ENCODE data around the gene AGXT2. TPM values are rescaled to one million over a fixed set of nuclear protein-coding genes. Genes with fewer than 3 reads are reported as not detected.

AGXT2 gene
- total RNA-seq, 1 experiment from 2014 or later = not detected

GRCh38 chr5:35087991-35088390 lies 40.2 kb upstream of the AGXT2 start:
- Histone ChIP-seq H3K27me3 (ENCODE audit: insufficient read depth, low read length) (peaks cover 24% of the 10 kb centered on the region), H4K20me1 (ENCODE audit: insufficient read depth) (no peaks in the 10 kb centered on the region), H3K27ac (ENCODE audit: low read depth, low read length) (no peak overlapping the region), H3K79me2 (ENCODE audit: insufficient read depth, low read length) (no peaks in the 10 kb centered on the region), H3K4me1 (ENCODE audit: control insufficient read depth in 1 of 2, insufficient read depth in 2 of 2, low read length in 2 of 2) (no peaks in the 10 kb centered on the region), H3K9me3 (ENCODE audit: control insufficient read depth in 1 of 2, insufficient read depth in 1 of 2, low read depth in 1 of 2, low read length in 2 of 2) (no peaks in the 10 kb centered on the region), H3K36me3 (ENCODE audit: control insufficient read depth in 1 of 2, insufficient read depth in 2 of 2, low read length in 2 of 2) (no peaks in the 10 kb centered on the region), H3K4me2 (ENCODE audit: low read length) (no peak overlapping the region), H2AFZ (ENCODE audit: low read depth, low read length, poor library complexity, severe bottlenecking) (no peak overlapping the region), H3K9me2 (ENCODE audit: insufficient read depth) (no peaks in the 10 kb centered on the region), H3K9ac (ENCODE audit: low read length) (no peak overlapping the region), H3K4me3 (replicated peaks in 1 of 2; ENCODE audit: low read depth in 1 of 2, low read length in 2 of 2) (no peak overlapping the region)
- ChIA-PET CTCF (no interaction called here), POLR2A (no interaction called here), RAD21 (ENCODE audit: low non-redundant PET in 1 of 2, low total read pairs in 2 of 2, uncharacterized antibody in 2 of 2, unreplicated experiment in 2 of 2) (no interaction called here)
- intact Hi-C loops (cut with micrococcal nuclease) = loop anchor here (2.0 kb wide), 1 partner anchor 113 kb away; no protein-coding TSS in a partner anchor
- TF ChIP-seq ELF1 (IDR thresholded peaks at IDR 0.05; ENCODE audit: borderline replicate concordance, low read depth) = no peak
- ATAC-seq = no peak
- DNase-seq (ENCODE audit: low read depth, low spot score) = no peak
- BruUV-seq (replicated peaks) = no TSS peak

GRCh38 chr5:35083150-35083549 lies 35.4 kb upstream of the AGXT2 start:
- no peaks in the 10 kb centered on the region for H3K9me2 ChIP-seq (ENCODE audit: insufficient read depth)
- H3K27me3 ChIP-seq (ENCODE audit: insufficient read depth, low read length) = peaks cover 8% of the 10 kb centered on the region; the same call in 1 of the 2 replicates
- no peak overlapping the region for H2AFZ ChIP-seq (ENCODE audit: low read depth, low read length, poor library complexity, severe bottlenecking)
- TF ChIP-seq TCF7L2 (IDR thresholded peaks at IDR 0.05; ENCODE audit: borderline replicate concordance, extremely low read depth, insufficient read depth, insufficient read length) = no peak
- no peak for TF ChIP-seq JUND (IDR thresholded peaks at IDR 0.05)
- no peak for TF ChIP-seq FOSL1 (IDR thresholded peaks at IDR 0.05; ENCODE audit: low read depth)
- TF ChIP-seq SRF (IDR thresholded peaks at IDR 0.05; ENCODE audit: low read depth) = no peak
- BruUV-seq (replicated peaks) = no TSS peak
- POLR2A ChIA-PET = no interaction called here
- no peak for DNase-seq (ENCODE audit: low read depth, low spot score)
- no peak overlapping the region for H3K4me3 ChIP-seq (replicated peaks in 1 of 2; ENCODE audit: low read depth in 1 of 2, low read length in 2 of 2)
- H4K20me1 ChIP-seq (ENCODE audit: insufficient read depth) = no peaks in the 10 kb centered on the region
- H3K9me3 ChIP-seq (ENCODE audit: control insufficient read depth in 1 of 2, insufficient read depth in 1 of 2, low read depth in 1 of 2, low read length in 2 of 2) = no peaks in the 10 kb centered on the region
- CTCF ChIA-PET = no interaction called here
- H3K4me2 ChIP-seq (ENCODE audit: low read length) = no peak overlapping the region
- H3K27ac ChIP-seq (ENCODE audit: low read depth, low read length) = no peak overlapping the region
- H3K36me3 ChIP-seq (ENCODE audit: control insufficient read depth in 1 of 2, insufficient read depth in 2 of 2, low read length in 2 of 2) = no peaks in the 10 kb centered on the region
- no peak for ATAC-seq
- no peaks in the 10 kb centered on the region for H3K4me1 ChIP-seq (ENCODE audit: control insufficient read depth in 1 of 2, insufficient read depth in 2 of 2, low read length in 2 of 2)
- H3K79me2 ChIP-seq (ENCODE audit: insufficient read depth, low read length) = no peaks in the 10 kb centered on the region
- RAD21 ChIA-PET (ENCODE audit: low non-redundant PET in 1 of 2, low total read pairs in 2 of 2, uncharacterized antibody in 2 of 2, unreplicated experiment in 2 of 2) = no interaction called here
- intact Hi-C loops (cut with micrococcal nuclease) = no loop called here
- H3K9ac ChIP-seq (ENCODE audit: low read length) = no peak overlapping the region

Data from HCT116 (cell line).